SU-DHL-6 (cell line): ENCODE data around the gene IQGAP1.

ENCODE experiments used
- H2AFZ ChIP-seq: fragments of 200-600 bp; sonication (generic); 2 replicates; pipeline ENCODE4 v1.6.1; 2014; ENCODE audit warnings: low read depth, mild to moderate bottlenecking, moderate library complexity, mixed read lengths, antibody characterized with exemption, low read length; ENCODE audit not compliant: severe bottlenecking
- H3F3A ChIP-seq: fragments of 200-600 bp; shearing (Covaris generic); 2 replicates; pipeline ENCODE4 v1.6.0; 2016; ENCODE audit warnings: antibody characterized with exemption, mild to moderate bottlenecking; ENCODE audit not compliant: insufficient read depth
- H3K27ac ChIP-seq: fragments of 200-600 bp; sonication (generic); 2 replicates; pipeline ENCODE4 v1.5.1; 2016; ENCODE audit warnings: low read depth, mild to moderate bottlenecking, low read length, moderate library complexity, mixed read lengths
- H3K27me3 ChIP-seq: fragments of 200-600 bp; sonication (generic), shearing (Covaris generic); 2 replicates; pipeline ENCODE4 v1.6.0; 2014; ENCODE audit warnings: mild to moderate bottlenecking, low read length
- H3K36me3 ChIP-seq: fragments of 200-600 bp; sonication (generic); 2 replicates; pipeline ENCODE4 v1.6.1; 2014; ENCODE audit warnings: mild to moderate bottlenecking, low read length, mixed read lengths
- H3K4me2 ChIP-seq: fragments of 300-600, 200-600 bp; shearing (Covaris generic), sonication (generic); 2 replicates; pipeline ENCODE4 v1.6.0; 2014; ENCODE audit warnings: low read length, low read depth, mild to moderate bottlenecking; ENCODE audit not compliant: poor library complexity, severe bottlenecking
- H3K4me3 ChIP-seq: fragments of 200-600 bp; sonication (generic); 2 replicates; pipeline ENCODE4 v1.5.1; 2014; ENCODE audit warnings: antibody characterized with exemption, low read length, mild to moderate bottlenecking, mixed read lengths; ENCODE audit not compliant: insufficient read depth, poor library complexity, severe bottlenecking
- H3K79me2 ChIP-seq: fragments of 200-600 bp; sonication (generic); 2 replicates; pipeline ENCODE4 v1.6.1; 2014; ENCODE audit warnings: mild to moderate bottlenecking, low read length, moderate library complexity; ENCODE audit not compliant: insufficient read depth
- H3K9ac ChIP-seq: fragments of 200-600 bp; sonication (generic); 2 replicates; pipeline ENCODE4 v1.7.0; 2014; ENCODE audit warnings: mild to moderate bottlenecking, low read length
- H3K9me2 ChIP-seq: fragments of 200-600 bp; sonication (generic); replicated peaks from 2 replicates; pipeline ENCODE4 v1.6.1; 2014; ENCODE audit warnings: low read length; ENCODE audit not compliant: insufficient read depth
- H3K9me3 ChIP-seq: fragments of 200-600 bp; sonication (generic); 2 replicates; pipeline ENCODE4 v1.6.1; 2014; ENCODE audit warnings: low read length, mixed read lengths; ENCODE audit not compliant: insufficient read depth
- H4K20me1 ChIP-seq: fragments of 200-600 bp; sonication (generic); 2 replicates; pipeline ENCODE4 v1.6.1; 2014; ENCODE audit warnings: low read depth, mild to moderate bottlenecking, antibody characterized with exemption, low read length, moderate library complexity, mixed read lengths
- EZH2phosphoT487 ChIP-seq: fragments of 200-600 bp; sonication (generic), shearing (Covaris generic); conservative IDR thresholded peaks from 2 replicates; pipeline ENCODE4 v1.6.1; 2018; ENCODE audit warnings: mild to moderate bottlenecking, antibody characterized with exemption, low read length, moderate library complexity, mixed read lengths
- TF ChIP-seq, protein P1 (sequence below): fragments of 200-600 bp; sonication (generic); IDR thresholded peaks from one replicate; pipeline ENCODE4 v1.5.1; 2017; ENCODE audit warnings: antibody characterized with exemption, mild to moderate bottlenecking, low read length, moderate library complexity; ENCODE audit not compliant: insufficient read depth, poor library complexity, severe bottlenecking

IQGAP1 gene

DNA sequence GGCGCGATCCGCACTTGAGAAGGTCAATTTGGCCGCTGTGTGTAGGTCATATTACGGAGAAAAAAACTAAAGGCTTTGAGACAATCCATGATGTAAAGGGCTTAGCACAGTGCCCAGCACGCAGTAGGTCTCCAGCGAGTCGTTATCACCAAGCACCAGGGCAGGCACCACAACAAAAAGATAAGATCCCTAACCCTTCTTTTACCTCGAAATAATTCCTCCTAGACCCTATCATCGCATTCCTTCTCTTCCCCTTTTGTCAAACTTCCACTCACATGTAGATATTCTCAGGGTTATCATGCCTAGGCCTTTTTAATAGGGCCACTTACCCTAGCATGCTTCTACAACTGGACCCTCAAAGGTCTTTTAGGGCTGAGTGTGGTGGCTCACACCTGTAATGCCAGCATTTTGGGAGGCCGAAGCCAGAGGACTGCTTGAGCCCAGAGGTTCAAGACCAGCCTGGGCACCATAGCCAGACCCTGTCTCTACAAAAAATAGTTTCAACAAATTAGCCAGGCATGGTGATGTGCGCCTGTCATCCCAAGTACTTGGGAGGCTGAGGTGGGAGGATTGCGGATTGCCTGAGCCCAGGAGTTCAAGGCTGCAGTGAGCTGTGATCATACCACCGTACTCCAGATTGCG lies 22.5 kb upstream of the IQGAP1 start:
- H2AFZ ChIP-seq: no peak overlapping the region
- no peaks in the 10 kb centered on the region for H3K9me3 ChIP-seq
- no peak overlapping the region for H3K4me3 ChIP-seq
- H3K36me3 ChIP-seq: no peaks in the 10 kb centered on the region
- H3K79me2 ChIP-seq: no peaks in the 10 kb centered on the region
- H4K20me1 ChIP-seq: no peaks in the 10 kb centered on the region
- H3F3A ChIP-seq: no peaks in the 10 kb centered on the region
- no peak overlapping the region for H3K4me2 ChIP-seq
- H3K9me2 ChIP-seq: no peaks in the 10 kb centered on the region
- TF ChIP-seq, protein P1, sequence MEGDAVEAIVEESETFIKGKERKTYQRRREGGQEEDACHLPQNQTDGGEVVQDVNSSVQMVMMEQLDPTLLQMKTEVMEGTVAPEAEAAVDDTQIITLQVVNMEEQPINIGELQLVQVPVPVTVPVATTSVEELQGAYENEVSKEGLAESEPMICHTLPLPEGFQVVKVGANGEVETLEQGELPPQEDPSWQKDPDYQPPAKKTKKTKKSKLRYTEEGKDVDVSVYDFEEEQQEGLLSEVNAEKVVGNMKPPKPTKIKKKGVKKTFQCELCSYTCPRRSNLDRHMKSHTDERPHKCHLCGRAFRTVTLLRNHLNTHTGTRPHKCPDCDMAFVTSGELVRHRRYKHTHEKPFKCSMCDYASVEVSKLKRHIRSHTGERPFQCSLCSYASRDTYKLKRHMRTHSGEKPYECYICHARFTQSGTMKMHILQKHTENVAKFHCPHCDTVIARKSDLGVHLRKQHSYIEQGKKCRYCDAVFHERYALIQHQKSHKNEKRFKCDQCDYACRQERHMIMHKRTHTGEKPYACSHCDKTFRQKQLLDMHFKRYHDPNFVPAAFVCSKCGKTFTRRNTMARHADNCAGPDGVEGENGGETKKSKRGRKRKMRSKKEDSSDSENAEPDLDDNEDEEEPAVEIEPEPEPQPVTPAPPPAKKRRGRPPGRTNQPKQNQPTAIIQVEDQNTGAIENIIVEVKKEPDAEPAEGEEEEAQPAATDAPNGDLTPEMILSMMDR: no peak
- H3K9ac ChIP-seq: no peak overlapping the region
- H3K27ac ChIP-seq: no peak overlapping the region
- H3K27me3 ChIP-seq: no peaks in the 10 kb centered on the region

DNA sequence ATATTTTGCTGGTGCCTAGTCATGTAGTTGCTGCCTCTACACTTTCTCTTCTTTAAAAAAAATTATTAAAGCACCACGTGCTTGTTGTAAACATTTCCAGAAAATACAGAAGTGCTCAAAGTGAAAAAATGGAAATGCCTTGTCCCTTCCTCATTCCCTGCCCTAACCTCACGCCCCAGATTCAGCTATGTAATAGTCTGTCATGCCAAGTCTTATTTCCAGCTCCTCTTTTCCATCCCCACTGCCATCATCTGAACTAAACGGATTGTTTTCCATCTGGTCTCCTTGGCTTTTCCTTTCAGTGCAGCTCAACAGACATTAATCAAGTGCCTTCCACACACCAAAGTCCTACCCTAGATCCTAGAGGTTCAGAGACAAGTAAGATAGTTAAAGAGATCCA lies 20.5 kb upstream of the IQGAP1 start:
- Histone ChIP-seq H3K27ac (no peak overlapping the region), H3K27me3 (no peaks in the 10 kb centered on the region)

DNA sequence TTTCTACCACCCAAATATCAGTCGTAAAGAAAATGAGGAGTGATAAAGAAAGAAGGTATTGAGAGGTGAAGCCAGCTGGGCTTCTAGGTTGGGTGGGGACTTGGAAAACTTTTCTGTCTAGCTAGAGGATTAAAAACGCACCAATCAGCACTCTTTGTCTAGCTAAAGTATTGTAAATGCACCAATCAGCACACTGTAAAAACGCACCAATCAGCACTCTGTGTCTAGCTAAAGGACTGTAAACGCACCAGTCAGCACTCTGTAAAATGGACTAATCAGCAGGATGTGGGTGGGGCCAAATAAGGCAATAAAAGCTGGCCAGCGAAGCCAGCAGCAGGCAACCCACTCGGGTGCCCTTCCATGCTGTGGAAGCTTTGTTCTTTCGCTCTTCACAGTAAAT lies 13.0 kb upstream of the IQGAP1 start:
- Histone ChIP-seq H3K9me3 (peaks cover 14% of the 10 kb centered on the region; the same call in 1 of the 2 replicates), H3K36me3 (no peaks in the 10 kb centered on the region; the same call in 1 of the 2 replicates), H4K20me1 (no peaks in the 10 kb centered on the region), H2AFZ (no peak overlapping the region), H3K79me2 (no peaks in the 10 kb centered on the region), H3K27me3 (no peaks in the 10 kb centered on the region), H3K4me3 (no peak overlapping the region), H3K4me2 (no peak overlapping the region), H3K9me2 (no peaks in the 10 kb centered on the region), H3K27ac (no peak overlapping the region), H3F3A (no peaks in the 10 kb centered on the region), H3K9ac (no peak overlapping the region)
- TF ChIP-seq, protein P1: no peak
- TF ChIP-seq EZH2phosphoT487: no peak

More for the DNA sequence above, 20.5 kb upstream of the IQGAP1 start:
- H2AFZ ChIP-seq: no peak overlapping the region
- no peaks in the 10 kb centered on the region for H3K36me3 ChIP-seq
- no peaks in the 10 kb centered on the region for H4K20me1 ChIP-seq
- H3K9me2 ChIP-seq: no peaks in the 10 kb centered on the region
- no peak overlapping the region for H3K4me2 ChIP-seq
- no peak overlapping the region for H3K9ac ChIP-seq
- H3F3A ChIP-seq: no peaks in the 10 kb centered on the region
- H3K79me2 ChIP-seq: no peaks in the 10 kb centered on the region
- H3K9me3 ChIP-seq: no peaks in the 10 kb centered on the region
- TF ChIP-seq, protein P1: no peak
- TF ChIP-seq EZH2phosphoT487: no peak
- no peak overlapping the region for H3K4me3 ChIP-seq
